ENCODE results near the gene PSMA5.

Gene PSMA5

DNA sequence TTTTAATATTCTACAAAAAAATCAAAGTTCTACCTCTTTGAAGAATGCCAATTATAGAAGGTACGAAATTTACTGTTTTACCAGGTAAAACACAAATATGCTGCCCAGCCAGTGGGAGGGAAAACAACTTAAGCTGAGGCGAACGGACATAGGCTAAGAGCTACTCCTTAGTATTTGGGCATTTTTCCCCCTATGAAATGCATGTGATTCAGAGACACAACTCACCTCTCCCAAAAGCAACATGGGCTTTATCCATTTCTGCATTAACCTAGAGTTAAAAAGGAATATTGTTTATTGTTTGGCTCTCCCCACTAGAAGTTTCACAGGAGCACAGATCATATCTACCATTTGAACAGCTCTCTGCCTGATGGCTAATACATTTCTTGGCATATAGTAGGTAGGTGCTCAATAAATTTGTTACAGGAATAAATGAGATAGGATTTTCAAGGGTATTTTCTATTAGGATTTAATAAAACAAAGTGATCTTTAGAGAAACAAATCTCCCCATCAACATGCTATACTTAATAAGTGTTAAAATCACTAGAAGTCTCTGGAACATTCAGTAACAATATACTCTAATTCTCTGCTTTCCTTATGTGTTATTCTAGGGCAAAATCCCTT lies 26.1 kb downstream of the PSMA5 start:
- in situ Hi-C loops (cut with HindIII; ENCODE audit: low pct_ligation_motif_present, low sequenced_read_pairs): no loop called here
- Histone ChIP-seq H3K27ac (no peak overlapping the region), H3K27me3 (replicated peaks) (no peaks in the 10 kb centered on the region), H3K4me3 (ENCODE audit: low read depth, low read length) (no peak overlapping the region), H3K36me3 (replicated peaks) (peaks cover 28% of the 10 kb centered on the region)
- DNase-seq: no peak
- no peak for TF ChIP-seq CTCF (IDR thresholded peaks at IDR 0.05; ENCODE audit: low read depth, low read length, missing control alignments)

DNA sequence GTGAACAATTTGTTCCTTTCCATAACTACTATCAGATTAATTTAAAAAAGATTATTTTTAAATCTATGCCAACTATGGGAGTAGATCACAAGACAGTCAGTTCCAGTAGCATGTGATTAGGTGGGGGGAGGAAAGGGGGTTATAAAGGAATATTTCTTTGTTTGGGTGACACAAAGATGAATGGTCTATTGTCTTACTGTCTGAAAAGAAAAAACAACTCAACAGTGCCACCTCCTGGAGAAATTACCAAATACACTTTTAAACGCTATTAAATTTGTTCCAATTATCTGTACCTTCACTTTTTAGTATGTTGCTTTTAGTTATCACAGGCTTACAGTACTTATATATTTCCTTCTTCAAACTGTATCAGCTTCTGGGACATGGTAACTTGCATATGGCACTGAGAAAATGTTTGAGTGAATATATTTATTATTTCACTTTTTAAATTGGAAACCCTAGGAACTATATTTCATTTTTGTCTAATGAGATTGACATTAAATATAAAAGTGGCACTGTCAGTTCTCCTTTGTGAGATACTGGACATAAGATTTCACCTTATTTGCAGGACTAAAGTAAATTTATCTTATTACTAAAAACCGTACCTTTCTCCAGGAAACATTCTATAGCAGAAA lies 26.8 kb downstream of the PSMA5 start:
- peak; percentile 52 for DNase-seq
- in situ Hi-C loops (cut with HindIII; ENCODE audit: low pct_ligation_motif_present, low sequenced_read_pairs): no loop called here
- H3K27me3 ChIP-seq (replicated peaks): no peaks in the 10 kb centered on the region
- TF ChIP-seq CTCF (IDR thresholded peaks at IDR 0.05; ENCODE audit: low read depth, low read length, missing control alignments): peak; percentile 28
- H3K27ac ChIP-seq: no peak overlapping the region
- H3K36me3 ChIP-seq (replicated peaks): peaks cover 22% of the 10 kb centered on the region
- no peak overlapping the region for H3K4me3 ChIP-seq (ENCODE audit: low read depth, low read length)

- in situ Hi-C loops (cut with HindIII; ENCODE audit: low pct_ligation_motif_present, low sequenced_read_pairs): no loop called here
- Histone ChIP-seq H3K36me3 (replicated peaks) (peaks cover 19% of the 10 kb centered on the region), H3K4me3 (ENCODE audit: low read depth, low read length) (peak overlapping the region; percentile 63), H3K27ac (peak overlapping the region; percentile 17), H3K27me3 (replicated peaks) (no peaks in the 10 kb centered on the region)
- no peak for DNase-seq
- no peak for TF ChIP-seq CTCF (IDR thresholded peaks at IDR 0.05; ENCODE audit: low read depth, low read length, missing control alignments)
These were observed 27.7 kb downstream of the PSMA5 start for GRCh38 chr1:109398343-109399225.

- in situ Hi-C loops (cut with HindIII; ENCODE audit: low pct_ligation_motif_present, low sequenced_read_pairs): no loop called here
- no peaks in the 10 kb centered on the region for H3K27me3 ChIP-seq (replicated peaks)
- peak within 1 kb of the TSS; percentile 78 for H3K27ac ChIP-seq
- peaks cover 17% of the 10 kb centered on the region for H3K36me3 ChIP-seq (replicated peaks)
- peak; percentile 75 for DNase-seq
- no peak for TF ChIP-seq CTCF (IDR thresholded peaks at IDR 0.05; ENCODE audit: low read depth, low read length, missing control alignments)
- peak within 1 kb of the TSS; percentile 63 for H3K4me3 ChIP-seq (ENCODE audit: low read depth, low read length)
These were observed 28.5 kb downstream of the PSMA5 start, which contains the start of gene SORT1 for GRCh38 chr1:109397581-109398342. Gene SORT1, minus strand, starts transcription at chr1:109397918. Its CDS starts 26 bp downstream, at chr1:109397892.

DNA sequence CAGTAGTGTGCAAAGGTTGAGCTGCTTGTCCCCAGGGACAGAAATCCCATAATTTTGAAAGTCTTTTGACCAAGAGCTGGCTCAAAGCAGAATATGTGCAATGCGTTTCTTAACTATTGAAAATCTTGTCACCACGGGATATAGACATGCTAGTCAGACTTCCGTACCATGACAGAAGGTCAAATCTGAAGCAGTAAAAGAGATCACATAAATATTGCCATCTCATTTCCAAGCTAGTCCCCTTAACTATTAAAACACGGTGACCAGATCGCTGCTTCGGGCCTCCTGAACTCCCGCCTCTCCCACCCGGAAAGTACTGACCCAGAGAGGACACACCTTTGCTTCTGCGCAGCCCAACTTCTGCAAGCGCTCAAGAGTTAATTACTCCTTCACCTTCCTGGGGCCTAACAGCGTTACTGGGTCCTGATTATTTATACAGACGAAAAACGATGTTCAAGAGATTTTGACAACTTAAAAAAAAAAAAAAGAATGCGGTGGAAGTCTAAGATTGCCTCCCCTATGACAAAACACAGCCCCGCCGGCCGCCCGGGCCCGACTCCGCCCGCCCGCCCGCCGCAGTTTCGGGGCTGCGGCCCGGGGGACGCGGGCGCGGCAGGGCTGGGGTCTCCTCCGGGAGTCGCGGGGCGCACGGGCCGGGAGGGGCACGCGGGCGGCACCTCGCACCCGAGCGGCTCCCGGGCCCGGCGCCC lies 29.2 kb downstream of the PSMA5 start:
- Histone ChIP-seq H3K27me3 (replicated peaks) (no peaks in the 10 kb centered on the region), H3K36me3 (replicated peaks) (peaks cover 10% of the 10 kb centered on the region), H3K27ac (peak overlapping the region; percentile 78), H3K4me3 (ENCODE audit: low read depth, low read length) (peak overlapping the region; percentile 63)
- no peak for DNase-seq
- no peak for TF ChIP-seq CTCF (IDR thresholded peaks at IDR 0.05; ENCODE audit: low read depth, low read length, missing control alignments)
- in situ Hi-C loops (cut with HindIII; ENCODE audit: low pct_ligation_motif_present, low sequenced_read_pairs): no loop called here

Data from brain microvascular endothelial cell (primary cell).